Measurements from ENCODE around the gene COA5.

- TF ChIP-seq GATA2 (IDR thresholded peaks at IDR 0.05; ENCODE audit: low read depth, low read length), result no peak
- TF ChIP-seq GATA3 (IDR thresholded peaks at IDR 0.05; ENCODE audit: low read depth, low read length), result no peak
Measured at GRCh38 chr2:98605076-98605475, 3.2 kb downstream of the COA5 start.
